ENCODE data around the gene VSIG8. TPM values are rescaled to one million over a fixed set of nuclear protein-coding genes. Genes with fewer than 3 reads are reported as not detected.

The VSIG8 gene
- total RNA-seq, 2 donors from 2014 or later: not detected

DNA sequence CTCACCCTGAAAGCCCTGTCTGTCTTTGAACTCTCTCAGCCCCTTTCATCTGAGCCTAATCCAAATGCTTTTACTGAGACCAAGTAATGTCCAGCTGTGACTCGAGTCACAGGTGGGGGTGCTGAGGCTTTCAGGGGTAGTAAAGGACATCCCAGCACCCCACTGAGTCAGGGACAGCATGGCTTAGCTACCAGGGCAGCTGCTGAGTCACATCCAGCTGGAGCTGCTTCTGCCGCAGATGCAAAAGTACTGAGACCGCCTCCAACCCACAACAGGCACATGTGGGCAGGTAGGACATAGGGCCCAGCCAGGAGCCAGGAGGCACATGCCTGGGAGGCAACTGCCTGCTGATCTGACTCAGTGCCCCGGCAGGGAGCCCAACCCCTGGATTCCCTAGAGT lies 6.7 kb upstream of the VSIG8 start:
- no peak overlapping the region for H3K4me3 ChIP-seq (ENCODE audit: low read length)
- H3K36me3 ChIP-seq (ENCODE audit: control insufficient read depth, insufficient read depth, low read length): no peaks in the 10 kb centered on the region
- TF ChIP-seq CTCF (conservative IDR thresholded peaks at IDR 0.05): no peak
- no peak overlapping the region for H3K9ac ChIP-seq (ENCODE audit: extremely low read depth, low read length, poor library complexity, severe bottlenecking)
- peaks cover 2% of the 10 kb centered on the region for H3K27me3 ChIP-seq (ENCODE audit: control insufficient read depth, insufficient read depth, low read length, poor library complexity, severe bottlenecking)
- Mint-ChIP-seq H3K27ac (peak overlapping the region; percentile 45), H3K36me3 (ENCODE audit: low read depth) (no peaks in the 10 kb centered on the region), H3K9me3 (no peaks in the 10 kb centered on the region), H3K4me1 (peaks cover 24% of the 10 kb centered on the region), H3K4me3 (no peak overlapping the region), H3K27me3 (ENCODE audit: insufficient read depth) (peaks cover 23% of the 10 kb centered on the region)
- H3K27ac ChIP-seq (ENCODE audit: low read depth, low read length): no peak overlapping the region
- 50 to 75% methylated on average over 1 to 4 of the region's 4 CpGs for WGBS, 2 experiments (ENCODE audit: insufficient coverage in 1 of 2, insufficient read length in 1 of 2)
- H3K9me3 ChIP-seq (ENCODE audit: control insufficient read depth, low read length): no peaks in the 10 kb centered on the region
- peaks cover 11% of the 10 kb centered on the region for H3K4me1 ChIP-seq (ENCODE audit: control insufficient read depth, insufficient read depth, low read length)
- peak; percentile 60 for DNase-seq

DNA sequence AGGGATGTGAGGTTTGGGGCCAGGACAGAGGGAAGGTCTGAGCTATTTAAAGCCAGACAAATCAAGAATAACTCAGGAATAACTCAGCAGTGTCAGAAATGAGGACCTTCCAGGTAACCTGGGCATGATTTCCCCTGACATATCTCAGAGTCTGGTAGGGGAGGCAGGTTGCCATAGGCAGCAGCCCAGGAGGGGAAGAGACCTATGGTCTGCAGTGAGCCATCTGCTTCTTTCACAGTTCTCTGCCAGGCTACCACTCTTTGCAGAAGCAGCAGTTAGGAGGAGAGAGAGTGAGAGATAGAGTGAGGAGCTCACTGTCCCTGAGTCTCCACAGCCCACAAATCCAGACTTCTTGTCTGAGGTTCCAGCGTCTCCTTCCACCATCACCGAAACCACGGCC lies 6.3 kb upstream of the VSIG8 start:
- H3K27ac ChIP-seq (ENCODE audit: low read depth, low read length): no peak overlapping the region
- DNase-seq: no peak

DNA sequence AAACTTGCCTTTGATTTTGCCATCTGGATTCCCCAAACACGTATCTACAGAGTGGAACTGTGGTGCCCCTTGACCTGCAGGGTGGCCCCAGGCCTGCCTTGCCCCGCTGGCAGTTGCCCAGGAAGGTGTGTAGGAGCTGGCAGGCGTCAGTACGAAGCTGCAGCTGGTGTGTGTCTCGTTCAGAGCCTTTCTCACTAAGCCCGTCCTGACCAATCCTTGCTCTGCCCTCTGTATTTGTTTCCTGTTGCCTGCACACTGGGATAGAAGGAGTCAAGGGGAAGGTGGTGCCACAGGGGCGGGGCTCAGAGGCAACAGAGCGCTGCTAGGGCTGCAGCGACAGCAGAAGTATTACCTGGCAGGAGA lies 5.2 kb upstream of the VSIG8 start:
- H3K4me1 Mint-ChIP-seq: peaks cover 24% of the 10 kb centered on the region
- peak; percentile 77 for DNase-seq
- Histone ChIP-seq H3K27ac (ENCODE audit: low read depth, low read length) (no peak overlapping the region), H3K9me3 (ENCODE audit: control insufficient read depth, low read length) (no peaks in the 10 kb centered on the region), H3K4me1 (ENCODE audit: control insufficient read depth, insufficient read depth, low read length) (peaks cover 11% of the 10 kb centered on the region), H3K4me3 (ENCODE audit: low read length) (no peak overlapping the region), H3K36me3 (ENCODE audit: control insufficient read depth, insufficient read depth, low read length) (no peaks in the 10 kb centered on the region), H3K27me3 (ENCODE audit: control insufficient read depth, insufficient read depth, low read length, poor library complexity, severe bottlenecking) (peaks cover 4% of the 10 kb centered on the region), H3K9ac (ENCODE audit: extremely low read depth, low read length, poor library complexity, severe bottlenecking) (no peak overlapping the region)
- H3K27me3 Mint-ChIP-seq (ENCODE audit: insufficient read depth): peaks cover 32% of the 10 kb centered on the region
- no peak overlapping the region for H3K4me3 Mint-ChIP-seq
- 79 to 87% methylated on average over 5 to 9 of the region's 9 CpGs for WGBS, 2 experiments (ENCODE audit: insufficient coverage in 1 of 2, insufficient read length in 1 of 2)
- peak overlapping the region; percentile 26 for H3K27ac Mint-ChIP-seq
- TF ChIP-seq CTCF (conservative IDR thresholded peaks at IDR 0.05): no peak
- no peaks in the 10 kb centered on the region for H3K9me3 Mint-ChIP-seq
- no peaks in the 10 kb centered on the region for H3K36me3 Mint-ChIP-seq (ENCODE audit: low read depth)

More for the DNA sequence above, 6.3 kb upstream of the VSIG8 start:
- H3K4me1 Mint-ChIP-seq: peaks cover 24% of the 10 kb centered on the region
- Histone ChIP-seq H3K9ac (ENCODE audit: extremely low read depth, low read length, poor library complexity, severe bottlenecking) (no peak overlapping the region), H3K36me3 (ENCODE audit: control insufficient read depth, insufficient read depth, low read length) (no peaks in the 10 kb centered on the region), H3K4me1 (ENCODE audit: control insufficient read depth, insufficient read depth, low read length) (peaks cover 11% of the 10 kb centered on the region), H3K27me3 (ENCODE audit: control insufficient read depth, insufficient read depth, low read length, poor library complexity, severe bottlenecking) (peaks cover 4% of the 10 kb centered on the region), H3K9me3 (ENCODE audit: control insufficient read depth, low read length) (no peaks in the 10 kb centered on the region), H3K4me3 (ENCODE audit: low read length) (no peak overlapping the region)
- H3K27ac Mint-ChIP-seq: peak overlapping the region; percentile 45
- TF ChIP-seq CTCF (conservative IDR thresholded peaks at IDR 0.05): no peak
- no peak overlapping the region for H3K4me3 Mint-ChIP-seq
- H3K9me3 Mint-ChIP-seq: no peaks in the 10 kb centered on the region
- H3K36me3 Mint-ChIP-seq (ENCODE audit: low read depth): no peaks in the 10 kb centered on the region
- 69 to 91% methylated on average over 3 of the region's 3 CpGs for WGBS, 2 experiments (ENCODE audit: insufficient coverage in 1 of 2, insufficient read length in 1 of 2)
- peaks cover 25% of the 10 kb centered on the region for H3K27me3 Mint-ChIP-seq (ENCODE audit: insufficient read depth)
